Parathyroid adenoma (tissue), 2 donors: Measurements from ENCODE around the gene LRRC4C.

Experiments
- H2AFZ ChIP-seq: fragments of 300-600 bp; sonication (generic); one replicate; pipeline ENCODE4 v1.7.0; 2017; ENCODE audit warnings: antibody characterized with exemption, mild to moderate bottlenecking
- H3K27ac ChIP-seq: fragments of 300-600 bp; sonication (generic); one replicate; pipeline ENCODE4 v1.7.0; 2017
- H3K27me3 ChIP-seq: fragments of 300-600 bp; sonication (generic); one replicate; pipeline ENCODE4 v1.7.0; 2017; ENCODE audit warnings: low read length; ENCODE audit not compliant: control insufficient read depth, insufficient read depth
- H3K36me3 ChIP-seq: fragments of 300-600 bp; sonication (generic); one replicate; pipeline ENCODE4 v1.7.0; 2017; ENCODE audit warnings: low read length; ENCODE audit not compliant: control insufficient read depth, insufficient read depth
- H3K4me1 ChIP-seq: fragments of 300-600 bp; sonication (generic); one replicate; pipeline ENCODE4 v1.7.0; 2017; ENCODE audit warnings: control low read depth
- H3K4me2 ChIP-seq: fragments of 300-600 bp; sonication (generic); one replicate; pipeline ENCODE4 v1.7.0; 2017; ENCODE audit warnings: low read length
- H3K4me3 ChIP-seq: fragments of 300-600 bp; sonication (generic); one replicate; pipeline ENCODE4 v1.7.0; 2017; ENCODE audit warnings: low read depth, low read length
- H3K79me2 ChIP-seq: fragments of 300-600 bp; sonication (generic); one replicate; pipeline ENCODE4 v1.7.0; 2017; ENCODE audit warnings: control low read depth
- H3K9ac ChIP-seq: fragments of 300-600 bp; sonication (generic); one replicate; pipeline ENCODE4 v1.7.0; 2017; ENCODE audit warnings: mild to moderate bottlenecking
- H3K9me3 ChIP-seq: fragments of 300-600 bp; sonication (generic); one replicate; pipeline ENCODE4 v1.7.0; 2017; ENCODE audit warnings: low read length; ENCODE audit not compliant: control insufficient read depth
- TF ChIP-seq, protein P1 (sequence below): fragments of 300-600 bp; sonication (generic); IDR thresholded peaks from one replicate; pipeline ENCODE4 v1.7.0; 2017; ENCODE audit warnings: antibody characterized with exemption, mild to moderate bottlenecking
- donor health status: primary hyperparathyroidism.

LRRC4C gene

DNA sequence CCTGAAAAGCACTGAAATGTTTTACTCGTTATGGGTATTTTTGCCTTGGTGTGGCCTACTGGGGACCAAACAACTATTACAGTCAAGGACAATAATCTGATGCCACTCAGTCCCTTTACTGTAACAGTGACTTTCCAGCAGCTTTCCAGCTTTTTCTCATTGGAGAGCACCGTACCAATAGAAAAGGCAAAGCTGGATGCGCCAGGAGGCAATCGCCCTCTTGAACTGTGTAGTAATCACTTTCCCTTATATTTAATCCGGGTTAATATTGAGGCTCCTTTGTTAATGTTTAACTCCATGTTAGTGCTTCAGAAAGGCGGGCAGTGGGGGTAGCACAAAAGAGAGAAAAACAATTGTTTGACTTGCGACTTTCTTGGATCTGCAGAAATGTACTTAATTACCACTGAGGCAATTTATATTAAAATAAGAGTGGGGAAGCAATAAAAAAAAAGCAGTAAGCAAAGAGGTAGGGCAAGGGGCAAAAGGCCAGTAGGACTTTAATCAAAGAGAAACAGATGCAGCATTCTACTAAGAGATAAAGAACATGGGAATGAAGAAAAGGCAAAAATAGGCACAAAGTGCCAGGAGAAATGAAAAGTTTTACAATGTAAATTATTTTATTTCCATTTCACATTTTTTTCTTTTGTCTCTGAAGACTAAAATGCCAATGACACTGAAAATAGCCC is 81.6 kb downstream of the LRRC4C start:
- no peak overlapping the region for H3K4me2 ChIP-seq
- no peak overlapping the region for H3K27ac ChIP-seq
- H3K4me3 ChIP-seq: no peak overlapping the region
- H3K9ac ChIP-seq: no peak overlapping the region
- no peaks in the 10 kb centered on the region for H3K4me1 ChIP-seq
- TF ChIP-seq, protein P1, sequence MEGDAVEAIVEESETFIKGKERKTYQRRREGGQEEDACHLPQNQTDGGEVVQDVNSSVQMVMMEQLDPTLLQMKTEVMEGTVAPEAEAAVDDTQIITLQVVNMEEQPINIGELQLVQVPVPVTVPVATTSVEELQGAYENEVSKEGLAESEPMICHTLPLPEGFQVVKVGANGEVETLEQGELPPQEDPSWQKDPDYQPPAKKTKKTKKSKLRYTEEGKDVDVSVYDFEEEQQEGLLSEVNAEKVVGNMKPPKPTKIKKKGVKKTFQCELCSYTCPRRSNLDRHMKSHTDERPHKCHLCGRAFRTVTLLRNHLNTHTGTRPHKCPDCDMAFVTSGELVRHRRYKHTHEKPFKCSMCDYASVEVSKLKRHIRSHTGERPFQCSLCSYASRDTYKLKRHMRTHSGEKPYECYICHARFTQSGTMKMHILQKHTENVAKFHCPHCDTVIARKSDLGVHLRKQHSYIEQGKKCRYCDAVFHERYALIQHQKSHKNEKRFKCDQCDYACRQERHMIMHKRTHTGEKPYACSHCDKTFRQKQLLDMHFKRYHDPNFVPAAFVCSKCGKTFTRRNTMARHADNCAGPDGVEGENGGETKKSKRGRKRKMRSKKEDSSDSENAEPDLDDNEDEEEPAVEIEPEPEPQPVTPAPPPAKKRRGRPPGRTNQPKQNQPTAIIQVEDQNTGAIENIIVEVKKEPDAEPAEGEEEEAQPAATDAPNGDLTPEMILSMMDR: no peak
- no peaks in the 10 kb centered on the region for H3K36me3 ChIP-seq
- H3K27me3 ChIP-seq: no peaks in the 10 kb centered on the region
- no peaks in the 10 kb centered on the region for H3K79me2 ChIP-seq
- H3K9me3 ChIP-seq: no peaks in the 10 kb centered on the region
- no peak overlapping the region for H2AFZ ChIP-seq

DNA sequence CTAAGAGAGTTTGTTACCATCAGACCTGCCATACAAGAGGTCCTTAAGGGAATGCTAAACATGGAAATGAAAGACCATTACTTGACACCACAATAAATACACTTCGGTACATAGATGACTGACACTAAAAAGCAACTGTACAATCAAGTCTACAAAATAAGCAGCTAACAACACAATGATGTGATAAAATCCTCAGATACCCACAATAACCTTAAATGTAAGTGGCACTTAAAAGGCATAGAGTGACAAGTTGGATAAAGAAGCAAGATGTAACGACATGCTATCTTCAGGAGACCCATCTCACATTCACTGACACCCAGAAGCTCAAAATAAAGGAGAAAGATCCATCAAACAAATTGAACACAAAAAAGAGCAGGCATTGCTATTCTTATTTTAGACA is 107.6 kb downstream of the LRRC4C start:
- Histone ChIP-seq H3K4me3 (no peak overlapping the region), H3K79me2 (no peaks in the 10 kb centered on the region), H3K4me2 (no peak overlapping the region), H3K4me1 (no peaks in the 10 kb centered on the region), H3K27ac (no peak overlapping the region), H3K36me3 (no peaks in the 10 kb centered on the region), H2AFZ (no peak overlapping the region), H3K9ac (no peak overlapping the region), H3K27me3 (no peaks in the 10 kb centered on the region), H3K9me3 (no peaks in the 10 kb centered on the region)
- TF ChIP-seq, protein P1: no peak

GRCh38 chr11:41346042-41346441 is 113.4 kb downstream of the LRRC4C start:
- H3K4me3 ChIP-seq: no peak overlapping the region
- H3K4me2 ChIP-seq: no peak overlapping the region
- no peaks in the 10 kb centered on the region for H3K79me2 ChIP-seq
- H2AFZ ChIP-seq: no peak overlapping the region
- no peaks in the 10 kb centered on the region for H3K4me1 ChIP-seq
- no peak overlapping the region for H3K27ac ChIP-seq
- no peak overlapping the region for H3K9ac ChIP-seq
- H3K27me3 ChIP-seq: no peaks in the 10 kb centered on the region
- H3K36me3 ChIP-seq: no peaks in the 10 kb centered on the region
- H3K9me3 ChIP-seq: no peaks in the 10 kb centered on the region
- TF ChIP-seq, protein P1: no peak

GRCh38 chr11:41334007-41334933 is 125.2 kb downstream of the LRRC4C start:
- TF ChIP-seq, protein P1: no peak
- Histone ChIP-seq H3K4me3 (no peak overlapping the region), H3K4me2 (no peak overlapping the region), H3K27me3 (no peaks in the 10 kb centered on the region), H2AFZ (no peak overlapping the region), H3K79me2 (no peaks in the 10 kb centered on the region), H3K9me3 (no peaks in the 10 kb centered on the region), H3K36me3 (no peaks in the 10 kb centered on the region), H3K4me1 (no peaks in the 10 kb centered on the region), H3K27ac (no peak overlapping the region), H3K9ac (no peak overlapping the region)
